HPDE6-E6E7 (cell line): ENCODE measurements around the gene STK11.

Experiments
- DNase-seq: peaks from one replicate; pipeline ENCODE4 v3.0.0; 2011; ENCODE audit warnings: missing footprints; ENCODE audit errors: extremely low spot score

Gene STK11

GRCh38 chr19:1250437-1251260, 45.1 kb downstream of the STK11 start:
- no peak for DNase-seq

GRCh38 chr19:1251330-1252220, 46.0 kb downstream of the STK11 start:
- DNase-seq = no peak

GRCh38 chr19:1252221-1252820, 46.7 kb downstream of the STK11 start:
- DNase-seq = no peak

GRCh38 chr19:1252821-1253513, 47.4 kb downstream of the STK11 start:
- no peak for DNase-seq

- DNase-seq = no peak
Measured at GRCh38 chr19:1253514-1254080, 48.0 kb downstream of the STK11 start.

GRCh38 chr19:1254081-1254527, 48.5 kb downstream of the STK11 start:
- DNase-seq = no peak

- no peak for DNase-seq
Measured at GRCh38 chr19:1254530-1255185, 49.1 kb downstream of the STK11 start.

GRCh38 chr19:1255186-1256161, 49.9 kb downstream of the STK11 start:
- no peak for DNase-seq

GRCh38 chr19:1256646-1257474, 51.3 kb downstream of the STK11 start:
- DNase-seq = no peak

- DNase-seq = no peak
Measured at GRCh38 chr19:1257475-1258162, 52.0 kb downstream of the STK11 start.

- DNase-seq = no peak
Measured at GRCh38 chr19:1258163-1258492, 52.5 kb downstream of the STK11 start.

GRCh38 chr19:1258707-1259205, 53.2 kb downstream of the STK11 start:
- no peak for DNase-seq

- no peak for DNase-seq
Measured at GRCh38 chr19:1259206-1259875, 53.8 kb downstream of the STK11 start.

- no peak for DNase-seq
Measured at GRCh38 chr19:1259876-1260748, 54.5 kb downstream of the STK11 start.

- peak; percentile 86 for DNase-seq
Measured at GRCh38 chr19:1260749-1261537, 55.4 kb downstream of the STK11 start.

GRCh38 chr19:1261538-1261797, 55.9 kb downstream of the STK11 start:
- no peak for DNase-seq
